SW 1271 (cell line): ENCODE results near the gene HDAC7.
A peak's percentile ranks its signal among the peaks of the same experiment; 100 is the strongest.
"Not testable (repeated sequence)": the region's sequence is repeated elsewhere in the genome, so short reads cannot be mapped to it uniquely, and the experiment has no call there.

Experiments used
- DNase-seq, 2 experiments: peaks; one replicate each; lab custom pipeline; 2025; lab: John Stamatoyannopoulos, UW

The HDAC7 gene

GRCh38 chr12:47828976-47829482 lies 9.3 kb upstream of the HDAC7 start:
- peak in 1 of 2 experiments; percentile 7 for DNase-seq

GRCh38 chr12:47828008-47828975 lies 8.6 kb upstream of the HDAC7 start:
- DNase-seq, result no peak

GRCh38 chr12:47825173-47825639 lies 5.5 kb upstream of the HDAC7 start:
- no peak for DNase-seq

GRCh38 chr12:47824635-47825034 lies 4.9 kb upstream of the HDAC7 start:
- DNase-seq, result no peak

- no peak for DNase-seq
Measured at GRCh38 chr12:47824198-47824597, 4.5 kb upstream of the HDAC7 start.

GRCh38 chr12:47823422-47824086 lies 3.9 kb upstream of the HDAC7 start:
- DNase-seq, result no peak

- no peak for DNase-seq
Measured at GRCh38 chr12:47822863-47823262, 3.2 kb upstream of the HDAC7 start.

GRCh38 chr12:47822401-47822800 lies 2.7 kb upstream of the HDAC7 start:
- no peak for DNase-seq

- DNase-seq, result no peak
Measured at GRCh38 chr12:47821346-47821706, 1.6 kb upstream of the HDAC7 start.

GRCh38 chr12:47820631-47821345 lies 1.1 kb upstream of the HDAC7 start:
- peak; percentile 76 to 83 for DNase-seq

GRCh38 chr12:47819138-47819895 lies 386 bp downstream of the HDAC7 start:
- DNase-seq, result peak in 1 of 2 experiments; percentile 35

GRCh38 chr12:47818467-47819137 lies 1.1 kb downstream of the HDAC7 start:
- peak in 1 of 2 experiments; percentile 43 for DNase-seq

- no peak for DNase-seq
Measured at GRCh38 chr12:47818007-47818376, 1.7 kb downstream of the HDAC7 start.

GRCh38 chr12:47817272-47818006 lies 2.3 kb downstream of the HDAC7 start:
- DNase-seq, result peak in 1 of 2 experiments; percentile 28

GRCh38 chr12:47816403-47817271 lies 3.1 kb downstream of the HDAC7 start:
- no peak for DNase-seq

GRCh38 chr12:47815447-47815846 lies 4.3 kb downstream of the HDAC7 start:
- not testable (repeated sequence) for DNase-seq

GRCh38 chr12:47814539-47815170 lies 5.0 kb downstream of the HDAC7 start:
- DNase-seq, result no peak

- DNase-seq, result peak in 1 of 2 experiments; percentile 42
Measured at GRCh38 chr12:47813511-47814196, 6.0 kb downstream of the HDAC7 start.
